CD4-positive, alpha-beta T cell treated with Interleukin-15 for 1 hour (primary cell): Measurements from ENCODE around the gene DNAJA1.
A peak's percentile ranks its signal among the peaks of the same experiment; 100 is the strongest.
"Not testable (repeated sequence)": the region's sequence is repeated elsewhere in the genome, so short reads cannot be mapped to it uniquely, and the experiment has no call there.

Experiments
- DNase-seq: peaks from one replicate; pipeline ENCODE4 v3.0.0-alpha.2; 2020

Gene DNAJA1

GRCh38 chr9:33024966-33025571 is at the start of gene DNAJA1:
Gene DNAJA1, plus strand, starts transcription at chr9:33025273. Its CDS starts 1,212 bp downstream, at chr9:33026485.
- DNase-seq: peak; percentile 95

GRCh38 chr9:32978051-32978450 is 47.0 kb upstream of the DNAJA1 start:
- no peak for DNase-seq

GRCh38 chr9:32986971-32987370 is 38.1 kb upstream of the DNAJA1 start:
- no peak for DNase-seq

GRCh38 chr9:32989660-32990059 is 35.4 kb upstream of the DNAJA1 start:
- no peak for DNase-seq

- no peak for DNase-seq
Observed at GRCh38 chr9:32991897-32992594, 33.0 kb upstream of the DNAJA1 start.

GRCh38 chr9:32992595-32993238 is 32.4 kb upstream of the DNAJA1 start:
- DNase-seq: no peak

- peak; percentile 26 for DNase-seq
Observed at GRCh38 chr9:33000682-33001055, 24.4 kb upstream of the DNAJA1 start.

GRCh38 chr9:33005335-33005734 is 19.7 kb upstream of the DNAJA1 start:
- not testable (repeated sequence) for DNase-seq

GRCh38 chr9:33007755-33008154 is 17.3 kb upstream of the DNAJA1 start:
- DNase-seq: no peak

- DNase-seq: no peak
Observed at GRCh38 chr9:33011831-33012230, 13.2 kb upstream of the DNAJA1 start.

- no peak for DNase-seq
Observed at GRCh38 chr9:33012328-33013069, 12.6 kb upstream of the DNAJA1 start.

- no peak for DNase-seq
Observed at GRCh38 chr9:33013962-33014664, 11.0 kb upstream of the DNAJA1 start.

- DNase-seq: no peak
Observed at GRCh38 chr9:33014665-33015014, 10.4 kb upstream of the DNAJA1 start.

- DNase-seq: no peak
Observed at GRCh38 chr9:33017283-33018041, 7.6 kb upstream of the DNAJA1 start.

- no peak for DNase-seq
Observed at GRCh38 chr9:33019797-33020196, 5.3 kb upstream of the DNAJA1 start.

- DNase-seq: no peak
Observed at GRCh38 chr9:33022303-33022702, 2.8 kb upstream of the DNAJA1 start.

- DNase-seq: no peak
Observed at GRCh38 chr9:33022755-33023154, 2.3 kb upstream of the DNAJA1 start.

GRCh38 chr9:33023661-33024060 is 1.4 kb upstream of the DNAJA1 start:
- no peak for DNase-seq

- DNase-seq: no peak
Observed at GRCh38 chr9:33024126-33024965, 727 bp upstream of the DNAJA1 start.

- peak; percentile 85 for DNase-seq
Observed at GRCh38 chr9:33025572-33026342, 684 bp downstream of the DNAJA1 start.
